ENCODE data around the gene CD14.

DNA sequence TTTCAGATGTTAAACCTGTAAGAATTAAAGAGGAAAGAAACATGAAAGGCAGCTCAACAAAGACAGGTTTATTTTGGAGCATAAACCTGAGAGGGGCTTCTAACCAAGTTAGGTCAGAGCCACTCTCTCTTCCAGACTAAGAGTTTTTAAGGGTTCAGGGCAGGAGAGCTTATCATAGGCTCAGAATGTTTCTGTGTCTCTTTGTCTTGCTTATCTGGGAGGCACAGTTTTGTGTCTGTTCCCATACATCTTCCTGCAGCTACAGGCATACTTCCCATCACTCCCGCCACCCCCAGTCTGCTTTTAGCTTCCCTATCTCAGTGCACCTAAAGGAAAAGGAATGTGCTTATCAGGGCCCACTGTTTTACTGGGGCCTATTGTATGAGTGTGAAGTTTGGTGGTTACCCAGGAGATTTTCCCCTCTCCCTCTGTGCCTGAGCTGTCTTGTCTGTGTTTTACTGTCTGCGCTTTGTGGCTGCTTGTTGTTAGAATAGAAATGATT, 21.9 kb downstream of the CD14 start:
- TF ChIP-seq, protein P1, sequence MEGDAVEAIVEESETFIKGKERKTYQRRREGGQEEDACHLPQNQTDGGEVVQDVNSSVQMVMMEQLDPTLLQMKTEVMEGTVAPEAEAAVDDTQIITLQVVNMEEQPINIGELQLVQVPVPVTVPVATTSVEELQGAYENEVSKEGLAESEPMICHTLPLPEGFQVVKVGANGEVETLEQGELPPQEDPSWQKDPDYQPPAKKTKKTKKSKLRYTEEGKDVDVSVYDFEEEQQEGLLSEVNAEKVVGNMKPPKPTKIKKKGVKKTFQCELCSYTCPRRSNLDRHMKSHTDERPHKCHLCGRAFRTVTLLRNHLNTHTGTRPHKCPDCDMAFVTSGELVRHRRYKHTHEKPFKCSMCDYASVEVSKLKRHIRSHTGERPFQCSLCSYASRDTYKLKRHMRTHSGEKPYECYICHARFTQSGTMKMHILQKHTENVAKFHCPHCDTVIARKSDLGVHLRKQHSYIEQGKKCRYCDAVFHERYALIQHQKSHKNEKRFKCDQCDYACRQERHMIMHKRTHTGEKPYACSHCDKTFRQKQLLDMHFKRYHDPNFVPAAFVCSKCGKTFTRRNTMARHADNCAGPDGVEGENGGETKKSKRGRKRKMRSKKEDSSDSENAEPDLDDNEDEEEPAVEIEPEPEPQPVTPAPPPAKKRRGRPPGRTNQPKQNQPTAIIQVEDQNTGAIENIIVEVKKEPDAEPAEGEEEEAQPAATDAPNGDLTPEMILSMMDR (conservative IDR thresholded peaks at IDR 0.05 in 1 of 2, IDR thresholded peaks at IDR 0.05 in 1 of 2; ENCODE audit: extremely low read depth in 1 of 2, insufficient read depth in 1 of 2, low read depth in 1 of 2, low read length in 2 of 2), result no peak
- TF ChIP-seq EZH2 (IDR thresholded peaks at IDR 0.05; ENCODE audit: borderline replicate concordance, low read length), result no peak

Data from mammary epithelial cell (primary cell).